ENCODE measurements around the gene MRPL37. TPM values are rescaled to one million over a fixed set of nuclear protein-coding genes. Genes with fewer than 3 reads are reported as not detected.

MRPL37 gene
- polyA plus RNA-seq, 3 donors = 7.5 to 47.8 (median 42.5) TPM

DNA sequence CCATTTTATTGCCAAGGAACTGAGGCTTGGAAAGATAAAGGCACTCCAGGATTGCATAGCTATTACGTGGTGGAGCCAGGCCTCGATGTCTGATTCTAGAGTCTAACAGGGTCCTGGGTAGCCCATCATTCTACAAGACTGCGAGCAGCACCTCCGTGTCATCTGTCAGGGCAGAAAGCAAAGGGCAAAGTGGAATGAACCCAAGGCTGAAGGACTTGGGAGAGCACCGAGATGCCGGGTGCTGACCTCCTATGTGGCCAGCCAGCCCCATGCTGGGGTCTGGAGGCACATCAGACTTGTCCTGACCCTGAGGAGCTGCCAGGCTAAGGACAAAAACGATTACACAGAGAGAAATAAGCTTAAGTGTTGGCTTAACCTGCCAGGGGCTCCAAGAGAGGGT is 62.3 kb downstream of the MRPL37 start:
- no peak for DNase-seq
- TF ChIP-seq, protein P1, sequence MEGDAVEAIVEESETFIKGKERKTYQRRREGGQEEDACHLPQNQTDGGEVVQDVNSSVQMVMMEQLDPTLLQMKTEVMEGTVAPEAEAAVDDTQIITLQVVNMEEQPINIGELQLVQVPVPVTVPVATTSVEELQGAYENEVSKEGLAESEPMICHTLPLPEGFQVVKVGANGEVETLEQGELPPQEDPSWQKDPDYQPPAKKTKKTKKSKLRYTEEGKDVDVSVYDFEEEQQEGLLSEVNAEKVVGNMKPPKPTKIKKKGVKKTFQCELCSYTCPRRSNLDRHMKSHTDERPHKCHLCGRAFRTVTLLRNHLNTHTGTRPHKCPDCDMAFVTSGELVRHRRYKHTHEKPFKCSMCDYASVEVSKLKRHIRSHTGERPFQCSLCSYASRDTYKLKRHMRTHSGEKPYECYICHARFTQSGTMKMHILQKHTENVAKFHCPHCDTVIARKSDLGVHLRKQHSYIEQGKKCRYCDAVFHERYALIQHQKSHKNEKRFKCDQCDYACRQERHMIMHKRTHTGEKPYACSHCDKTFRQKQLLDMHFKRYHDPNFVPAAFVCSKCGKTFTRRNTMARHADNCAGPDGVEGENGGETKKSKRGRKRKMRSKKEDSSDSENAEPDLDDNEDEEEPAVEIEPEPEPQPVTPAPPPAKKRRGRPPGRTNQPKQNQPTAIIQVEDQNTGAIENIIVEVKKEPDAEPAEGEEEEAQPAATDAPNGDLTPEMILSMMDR (IDR thresholded peaks at IDR 0.05) = no peak
- no peaks in the 10 kb centered on the region for H3K36me3 ChIP-seq (replicated peaks in 1 of 2; ENCODE audit: control insufficient read depth in 1 of 2, insufficient read depth in 2 of 2, low read length in 2 of 2)
- no peaks in the 10 kb centered on the region for H3K9me3 ChIP-seq (replicated peaks in 1 of 2; ENCODE audit: control insufficient read depth in 1 of 2, insufficient read depth in 1 of 2, low read length in 2 of 2)
- no peaks in the 10 kb centered on the region for H3K4me1 ChIP-seq (ENCODE audit: control insufficient read depth in 1 of 2, insufficient read depth in 2 of 2, low read length in 2 of 2)
- H3K4me1 Mint-ChIP-seq = no peaks in the 10 kb centered on the region
- no peak overlapping the region for H3K4me3 Mint-ChIP-seq
- H4K20me1 ChIP-seq (ENCODE audit: insufficient read depth, low read length) = peaks cover 9% of the 10 kb centered on the region
- H3K27me3 ChIP-seq (ENCODE audit: control insufficient read depth in 2 of 2, insufficient read depth in 2 of 2, low read length in 2 of 2) = no peaks in the 10 kb centered on the region
- no peak overlapping the region for H2AFZ ChIP-seq (ENCODE audit: insufficient read depth, low read depth, low read length, poor library complexity, severe bottlenecking)
- no peaks in the 10 kb centered on the region for H3K79me2 ChIP-seq (ENCODE audit: insufficient read depth, low read length)
- no peak overlapping the region for H3K27ac ChIP-seq (ENCODE audit: low read depth in 1 of 2, low read length in 2 of 2)
- no peaks in the 10 kb centered on the region for H3K9me3 Mint-ChIP-seq
- H3K36me3 Mint-ChIP-seq = peaks cover 5 to 11% of the 10 kb centered on the region in 2 donors
- H3K4me2 ChIP-seq (replicated peaks; ENCODE audit: extremely low read depth, low read length, poor library complexity, severe bottlenecking) = no peak overlapping the region
- H3K27ac Mint-ChIP-seq = no peak overlapping the region
- H3K9ac ChIP-seq (ENCODE audit: insufficient read depth, low read length, poor library complexity, severe bottlenecking) = no peak overlapping the region
- 94% methylated on average over 6 of the region's 7 CpGs for WGBS (ENCODE audit: insufficient coverage)
- intact Hi-C loops (cut with micrococcal nuclease) = no loop called here
- H3K27me3 Mint-ChIP-seq (ENCODE audit: low read depth in 3 of 3) = no peaks in the 10 kb centered on the region
- no peak overlapping the region for H3K4me3 ChIP-seq (replicated peaks in 1 of 3; ENCODE audit: low read depth in 2 of 3, low read length in 3 of 3)

DNA sequence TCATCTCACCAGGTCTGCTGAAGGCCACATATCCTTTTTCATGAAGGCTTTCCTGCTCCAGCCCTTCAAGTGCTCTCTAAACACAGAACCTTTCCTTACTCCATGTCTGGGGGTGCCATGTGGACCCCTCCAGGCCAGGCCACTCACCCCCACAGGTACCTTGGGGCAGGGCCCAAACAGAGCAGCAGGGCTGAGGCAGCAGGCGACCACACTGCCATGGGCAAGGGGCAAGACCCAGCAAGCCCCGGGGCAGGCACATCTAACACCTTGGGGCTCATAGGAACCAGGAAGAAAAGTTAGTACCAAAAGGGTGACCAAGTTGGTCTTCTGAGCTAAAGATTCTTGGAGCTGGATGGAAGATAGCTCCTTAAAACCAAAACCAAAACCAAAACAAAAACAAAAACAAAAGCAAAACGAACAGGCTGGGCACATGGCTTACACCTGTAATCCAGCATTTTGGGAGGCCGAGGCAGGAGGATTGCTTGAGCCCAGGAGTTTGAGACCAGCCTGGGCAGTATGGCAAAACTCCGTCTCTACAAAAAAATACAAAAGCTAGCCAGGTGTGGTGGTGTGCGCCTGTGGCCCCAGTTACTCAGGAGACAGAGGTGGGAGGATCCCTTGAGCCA is 63.7 kb downstream of the MRPL37 start:
- Histone ChIP-seq H2AFZ (ENCODE audit: insufficient read depth, low read depth, low read length, poor library complexity, severe bottlenecking) (no peak overlapping the region), H3K4me1 (ENCODE audit: control insufficient read depth in 1 of 2, insufficient read depth in 2 of 2, low read length in 2 of 2) (no peaks in the 10 kb centered on the region), H4K20me1 (ENCODE audit: insufficient read depth, low read length) (peaks cover 22% of the 10 kb centered on the region), H3K27me3 (ENCODE audit: control insufficient read depth in 2 of 2, insufficient read depth in 2 of 2, low read length in 2 of 2) (no peaks in the 10 kb centered on the region), H3K79me2 (ENCODE audit: insufficient read depth, low read length) (no peaks in the 10 kb centered on the region), H3K9ac (ENCODE audit: insufficient read depth, low read length, poor library complexity, severe bottlenecking) (no peak overlapping the region), H3K36me3 (replicated peaks in 1 of 2; ENCODE audit: control insufficient read depth in 1 of 2, insufficient read depth in 2 of 2, low read length in 2 of 2) (no peaks in the 10 kb centered on the region), H3K9me3 (replicated peaks in 1 of 2; ENCODE audit: control insufficient read depth in 1 of 2, insufficient read depth in 1 of 2, low read length in 2 of 2) (no peaks in the 10 kb centered on the region), H3K27ac (ENCODE audit: low read depth in 1 of 2, low read length in 2 of 2) (peak overlapping the region in 1 of 2 donors; percentile 20), H3K4me3 (replicated peaks in 1 of 3; ENCODE audit: low read depth in 2 of 3, low read length in 3 of 3) (no peak overlapping the region), H3K4me2 (replicated peaks; ENCODE audit: extremely low read depth, low read length, poor library complexity, severe bottlenecking) (no peak overlapping the region)
- TF ChIP-seq, protein P1 (IDR thresholded peaks at IDR 0.05) = no peak
- Mint-ChIP-seq H3K36me3 (peaks cover 5 to 8% of the 10 kb centered on the region in 2 donors), H3K27ac (peak overlapping the region in 2 of 7 donors; percentile 20 to 46), H3K4me3 (no peak overlapping the region), H3K27me3 (ENCODE audit: low read depth in 3 of 3) (no peaks in the 10 kb centered on the region), H3K4me1 (no peaks in the 10 kb centered on the region), H3K9me3 (no peaks in the 10 kb centered on the region)
- intact Hi-C loops (cut with micrococcal nuclease) = no loop called here
- 87% methylated on average over 5 of the region's 6 CpGs for WGBS (ENCODE audit: insufficient coverage)
- DNase-seq = no peak
